ENCODE data around the gene PODN. TPM values are rescaled to one million over a fixed set of nuclear protein-coding genes. Genes with fewer than 3 reads are reported as not detected.

Gene PODN
- total RNA-seq (not detected), polyA plus RNA-seq (not detected)

GRCh38 chr1:53061859-53062707 lies at the start of gene PODN:
TSS of gene PODN (plus strand) at chr1:53062213. CDS start at chr1:53069856, 7,643 bp downstream.
- DNase-seq, result peak in 1 of 5 donors; percentile 6

GRCh38 chr1:53014791-53015507 lies 47.1 kb upstream of the PODN start:
- H3K27me3 Mint-ChIP-seq, result no peaks in the 10 kb centered on the region
- peak overlapping the region; percentile 67 to 92 (median 88) for H3K27ac Mint-ChIP-seq
- no peaks in the 10 kb centered on the region for H3K27me3 ChIP-seq (ENCODE audit: insufficient read depth, low read length)
- peak; percentile 82 to 93 (median 89) for DNase-seq
- peaks cover 24% of the 10 kb centered on the region for H3K4me1 ChIP-seq (ENCODE audit: insufficient read depth, low read length)
- peaks cover 0 to 4% (median 0%) of the 10 kb centered on the region in 8 donors for H3K9me3 Mint-ChIP-seq
- peaks cover 4 to 19% of the 10 kb centered on the region in 2 donors for H3K36me3 Mint-ChIP-seq
- ChIA-PET CTCF (ENCODE audit: partially characterized antibody) (interaction anchor here (0.9 kb wide), 1 partner anchor 94 kb away, joined by 4 read pairs; the partner anchor contains the start of gene ECHDC2), POLR2A (ENCODE audit: partially characterized antibody) (interaction anchor here (0.7 to 1.4 kb wide), 6 partner anchors 10 to 312 kb away, joined by 3 to 10 read pairs (median 4); partner anchors contain the start of genes CPT2 and ECHDC2)
- peak overlapping the region; percentile 32 to 54 for H3K4me3 ChIP-seq (ENCODE audit: low read length in 2 of 2)
- H3K36me3 ChIP-seq (ENCODE audit: insufficient read depth, low read length), result no peaks in the 10 kb centered on the region
- peak overlapping the region; percentile 88 to 98 (median 90) for H3K4me3 Mint-ChIP-seq
- H3K9me3 ChIP-seq (ENCODE audit: control insufficient read depth in 1 of 2, low read length in 2 of 2), result no peaks in the 10 kb centered on the region
- intact Hi-C loops (cut with micrococcal nuclease), result loop anchor here (5.0 to 10.0 kb wide), 2 partner anchors 90 to 288 kb away; partner anchors contain the start of genes ECHDC2, SCP2 and ZYG11B
- peak overlapping the region; percentile 39 for H3K27ac ChIP-seq (ENCODE audit: low read depth, low read length)
- H3K4me1 Mint-ChIP-seq, result peaks cover 27 to 34% (median 30%) of the 10 kb centered on the region in 4 donors

More at GRCh38 chr1:53061859-53062707, at the start of gene PODN:
- no peaks in the 10 kb centered on the region for H3K36me3 Mint-ChIP-seq
- Histone ChIP-seq H3K27me3 (ENCODE audit: insufficient read depth, low read length) (peaks cover 19% of the 10 kb centered on the region), H3K36me3 (ENCODE audit: insufficient read depth, low read length) (no peaks in the 10 kb centered on the region), H3K27ac (ENCODE audit: low read depth, low read length) (no peak within 1 kb of the TSS), H3K4me3 (ENCODE audit: low read length in 2 of 2) (no peak within 1 kb of the TSS), H3K9me3 (ENCODE audit: control insufficient read depth in 1 of 2, low read length in 2 of 2) (no peaks in the 10 kb centered on the region), H3K4me1 (ENCODE audit: insufficient read depth, low read length) (peaks cover 7% of the 10 kb centered on the region)
- no peak within 1 kb of the TSS for H3K27ac Mint-ChIP-seq
- intact Hi-C loops (cut with micrococcal nuclease), result no loop called here
- POLR2A ChIA-PET (ENCODE audit: partially characterized antibody), result no interaction called here
- peaks cover 25 to 35% of the 10 kb centered on the region in 2 donors for H3K27me3 Mint-ChIP-seq
- H3K4me1 Mint-ChIP-seq, result peaks cover 0 to 12% (median 6%) of the 10 kb centered on the region in 4 donors
- peak within 1 kb of the TSS in 6 of 8 donors; percentile 47 to 74 (median 62) for H3K4me3 Mint-ChIP-seq
- CTCF ChIA-PET (ENCODE audit: partially characterized antibody), result no interaction called here
- no peaks in the 10 kb centered on the region for H3K9me3 Mint-ChIP-seq

- H3K4me1 Mint-ChIP-seq, result peaks cover 27 to 34% (median 30%) of the 10 kb centered on the region in 4 donors
- no peaks in the 10 kb centered on the region for H3K27me3 ChIP-seq (ENCODE audit: insufficient read depth, low read length)
- peaks cover 4 to 19% of the 10 kb centered on the region in 2 donors for H3K36me3 Mint-ChIP-seq
- H3K4me3 ChIP-seq (ENCODE audit: low read length in 2 of 2), result peak overlapping the region; percentile 32 to 54
- intact Hi-C loops (cut with micrococcal nuclease), result loop anchor here (10.0 kb wide), 1 partner anchor 91 kb away; the partner anchor contains the start of genes ECHDC2 and SCP2
- ChIA-PET POLR2A (ENCODE audit: partially characterized antibody) (interaction anchor here (0.8 to 1.4 kb wide), 4 partner anchors 94 to 313 kb away, joined by 3 to 10 read pairs (median 6); partner anchors contain the start of genes CPT2 and ECHDC2), CTCF (ENCODE audit: partially characterized antibody) (no interaction called here)
- H3K9me3 ChIP-seq (ENCODE audit: control insufficient read depth in 1 of 2, low read length in 2 of 2), result no peaks in the 10 kb centered on the region
- H3K4me3 Mint-ChIP-seq, result peak overlapping the region; percentile 88 to 98 (median 90)
- peaks cover 24% of the 10 kb centered on the region for H3K4me1 ChIP-seq (ENCODE audit: insufficient read depth, low read length)
- H3K27ac Mint-ChIP-seq, result peak overlapping the region; percentile 36 to 92 (median 70)
- no peak for DNase-seq
- no peaks in the 10 kb centered on the region for H3K27me3 Mint-ChIP-seq
- peaks cover 0 to 2% (median 0%) of the 10 kb centered on the region in 8 donors for H3K9me3 Mint-ChIP-seq
- peak overlapping the region; percentile 39 for H3K27ac ChIP-seq (ENCODE audit: low read depth, low read length)
- no peaks in the 10 kb centered on the region for H3K36me3 ChIP-seq (ENCODE audit: insufficient read depth, low read length)
Observed at GRCh38 chr1:53015508-53015860, 46.5 kb upstream of the PODN start.

- H3K27ac Mint-ChIP-seq, result peak overlapping the region in 1 of 7 donors; percentile 2
- DNase-seq, result no peak
- CTCF ChIA-PET (ENCODE audit: partially characterized antibody), result no interaction called here
- intact Hi-C loops (cut with micrococcal nuclease), result loop anchor here (10.0 kb wide), 1 partner anchor 92 kb away; the partner anchor contains the start of genes ECHDC2 and SCP2
- peaks cover 24% of the 10 kb centered on the region for H3K4me1 ChIP-seq (ENCODE audit: insufficient read depth, low read length)
- H3K27me3 Mint-ChIP-seq, result no peaks in the 10 kb centered on the region
- H3K27me3 ChIP-seq (ENCODE audit: insufficient read depth, low read length), result no peaks in the 10 kb centered on the region
- peak overlapping the region in 5 of 8 donors; percentile 37 to 98 (median 91) for H3K4me3 Mint-ChIP-seq
- H3K36me3 ChIP-seq (ENCODE audit: insufficient read depth, low read length), result no peaks in the 10 kb centered on the region
- H3K4me3 ChIP-seq (ENCODE audit: low read length in 2 of 2), result no peak overlapping the region
- POLR2A ChIA-PET (ENCODE audit: partially characterized antibody), result no interaction called here
- no peaks in the 10 kb centered on the region for H3K9me3 ChIP-seq (ENCODE audit: control insufficient read depth in 1 of 2, low read length in 2 of 2)
- peaks cover 29 to 40% (median 31%) of the 10 kb centered on the region in 4 donors for H3K4me1 Mint-ChIP-seq
- no peak overlapping the region for H3K27ac ChIP-seq (ENCODE audit: low read depth, low read length)
- peaks cover 4 to 19% of the 10 kb centered on the region in 2 donors for H3K36me3 Mint-ChIP-seq
- peaks cover 0 to 2% (median 0%) of the 10 kb centered on the region in 8 donors for H3K9me3 Mint-ChIP-seq
Observed at GRCh38 chr1:53016705-53017104, 45.3 kb upstream of the PODN start.

GRCh38 chr1:53020588-53020987 lies 41.4 kb upstream of the PODN start:
- no peak for DNase-seq
- intact Hi-C loops (cut with micrococcal nuclease), result no loop called here
- ChIA-PET CTCF (ENCODE audit: partially characterized antibody) (interaction anchor here (0.6 kb wide), 1 partner anchor 722 kb away, joined by 3 read pairs; no protein-coding TSS in a partner anchor), POLR2A (ENCODE audit: partially characterized antibody) (no interaction called here)
- Histone ChIP-seq H3K4me1 (ENCODE audit: insufficient read depth, low read length) (peaks cover 13% of the 10 kb centered on the region), H3K9me3 (ENCODE audit: control insufficient read depth in 1 of 2, low read length in 2 of 2) (no peaks in the 10 kb centered on the region), H3K4me3 (ENCODE audit: low read length in 2 of 2) (no peak overlapping the region), H3K27ac (ENCODE audit: low read depth, low read length) (no peak overlapping the region), H3K27me3 (ENCODE audit: insufficient read depth, low read length) (no peaks in the 10 kb centered on the region), H3K36me3 (ENCODE audit: insufficient read depth, low read length) (no peaks in the 10 kb centered on the region)
- Mint-ChIP-seq H3K9me3 (no peaks in the 10 kb centered on the region), H3K27ac (no peak overlapping the region), H3K4me1 (peaks cover 25 to 35% (median 31%) of the 10 kb centered on the region in 4 donors), H3K27me3 (no peaks in the 10 kb centered on the region), H3K36me3 (peaks cover 4 to 22% of the 10 kb centered on the region in 2 donors), H3K4me3 (no peak overlapping the region)

- no peaks in the 10 kb centered on the region for H3K9me3 ChIP-seq (ENCODE audit: control insufficient read depth in 1 of 2, low read length in 2 of 2)
- no peaks in the 10 kb centered on the region for H3K27me3 ChIP-seq (ENCODE audit: insufficient read depth, low read length)
- no peak overlapping the region for H3K27ac Mint-ChIP-seq
- H3K27me3 Mint-ChIP-seq, result no peaks in the 10 kb centered on the region
- H3K36me3 Mint-ChIP-seq, result peaks cover 4 to 18% of the 10 kb centered on the region in 2 donors
- no peaks in the 10 kb centered on the region for H3K36me3 ChIP-seq (ENCODE audit: insufficient read depth, low read length)
- H3K4me1 Mint-ChIP-seq, result peaks cover 11 to 21% (median 20%) of the 10 kb centered on the region in 4 donors
- ChIA-PET CTCF (ENCODE audit: partially characterized antibody) (no interaction called here), POLR2A (ENCODE audit: partially characterized antibody) (no interaction called here)
- no peak overlapping the region for H3K4me3 Mint-ChIP-seq
- H3K4me3 ChIP-seq (ENCODE audit: low read length in 2 of 2), result no peak overlapping the region
- H3K9me3 Mint-ChIP-seq, result no peaks in the 10 kb centered on the region
- no peak for DNase-seq
- intact Hi-C loops (cut with micrococcal nuclease), result no loop called here
- H3K4me1 ChIP-seq (ENCODE audit: insufficient read depth, low read length), result no peaks in the 10 kb centered on the region
- H3K27ac ChIP-seq (ENCODE audit: low read depth, low read length), result no peak overlapping the region
Observed at GRCh38 chr1:53022179-53022578, 39.8 kb upstream of the PODN start.
